ENCODE data around the gene PPFIBP2.

- TF ChIP-seq CTCF (IDR thresholded peaks at IDR 0.05) = peak in 1 of 6 experiments; percentile 20
- peak in 1 of 4 donors; percentile 44 for TF ChIP-seq POLR2A (IDR thresholded peaks at IDR 0.05)
These were observed 1.1 kb upstream of the PPFIBP2 start for GRCh38 chr11:7512525-7513233.
